ENCODE measurements around the gene OR51G1. TPM values are rescaled to one million over a fixed set of nuclear protein-coding genes. Genes with fewer than 3 reads are reported as not detected.

OR51G1 gene
- total RNA-seq, 1 experiment from 2014 or later = not detected

DNA sequence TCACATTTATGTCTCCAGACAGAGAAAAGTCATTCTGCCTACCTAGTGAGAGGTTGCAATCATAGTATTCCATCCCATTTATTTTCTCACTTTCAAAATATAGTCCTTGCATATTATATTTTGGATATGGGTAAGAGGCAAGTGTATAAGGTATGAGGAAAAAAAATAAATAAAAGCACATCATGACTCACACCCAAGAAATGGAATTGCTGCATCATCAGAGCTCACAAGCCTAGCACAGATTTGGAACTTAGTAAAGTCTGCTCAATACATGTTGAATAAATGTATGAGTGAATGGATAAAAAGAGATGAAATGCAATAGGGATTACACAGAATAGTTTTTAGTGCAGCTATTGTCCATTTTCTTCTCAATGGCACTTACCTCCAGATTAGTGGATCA is 2.5 kb upstream of the OR51G1 start:
- H3K9me2 ChIP-seq (replicated peaks; ENCODE audit: insufficient read depth, low read length) = no peaks in the 10 kb centered on the region
- no peaks in the 10 kb centered on the region for H4K20me1 ChIP-seq (ENCODE audit: insufficient read depth, low read depth, low read length)
- no peaks in the 10 kb centered on the region for H3K9me3 ChIP-seq (ENCODE audit: low read length)
- H2AFZ ChIP-seq (ENCODE audit: low read length) = no peak overlapping the region
- H3K27me3 ChIP-seq (ENCODE audit: low read length) = no peaks in the 10 kb centered on the region
- no peaks in the 10 kb centered on the region for H3K4me1 ChIP-seq (ENCODE audit: low read length)
- H3K9ac ChIP-seq (ENCODE audit: low read length) = no peak overlapping the region
- H3K4me2 ChIP-seq (ENCODE audit: low read depth, low read length, poor library complexity, severe bottlenecking) = no peak overlapping the region
- no peaks in the 10 kb centered on the region for H3K36me3 ChIP-seq (ENCODE audit: insufficient read depth, low read length)
- H3K4me3 ChIP-seq (ENCODE audit: low read length) = no peak overlapping the region
- H3K79me2 ChIP-seq (ENCODE audit: low read length) = no peaks in the 10 kb centered on the region
- DNase-seq = no peak
- H3K27ac ChIP-seq (ENCODE audit: low read length) = no peak overlapping the region

- H4K20me1 ChIP-seq (ENCODE audit: insufficient read depth, low read depth, low read length) = no peaks in the 10 kb centered on the region
- H3K27me3 ChIP-seq (ENCODE audit: low read length) = no peaks in the 10 kb centered on the region
- no peaks in the 10 kb centered on the region for H3K79me2 ChIP-seq (ENCODE audit: low read length)
- H3K4me1 ChIP-seq (ENCODE audit: low read length) = no peaks in the 10 kb centered on the region
- H3K9me2 ChIP-seq (replicated peaks; ENCODE audit: insufficient read depth, low read length) = no peaks in the 10 kb centered on the region; the same call in 1 of the 2 replicates
- H3K4me2 ChIP-seq (ENCODE audit: low read depth, low read length, poor library complexity, severe bottlenecking) = no peak overlapping the region
- no peak overlapping the region for H3K4me3 ChIP-seq (ENCODE audit: low read length)
- no peak overlapping the region for H3K27ac ChIP-seq (ENCODE audit: low read length)
- H3K36me3 ChIP-seq (ENCODE audit: insufficient read depth, low read length) = no peaks in the 10 kb centered on the region
- no peak for DNase-seq
- no peaks in the 10 kb centered on the region for H3K9me3 ChIP-seq (ENCODE audit: low read length)
- no peak overlapping the region for H3K9ac ChIP-seq (ENCODE audit: low read length)
- H2AFZ ChIP-seq (ENCODE audit: low read length) = no peak overlapping the region
Measured at GRCh38 chr11:4922304-4922703, 1.8 kb downstream of the OR51G1 start.

GRCh38 chr11:4921796-4922195 is 2.3 kb downstream of the OR51G1 start:
- Histone ChIP-seq H4K20me1 (ENCODE audit: insufficient read depth, low read depth, low read length) (no peaks in the 10 kb centered on the region), H3K27ac (ENCODE audit: low read length) (no peak overlapping the region), H2AFZ (ENCODE audit: low read length) (no peak overlapping the region), H3K27me3 (ENCODE audit: low read length) (no peaks in the 10 kb centered on the region), H3K9ac (ENCODE audit: low read length) (no peak overlapping the region), H3K79me2 (ENCODE audit: low read length) (no peaks in the 10 kb centered on the region), H3K4me1 (ENCODE audit: low read length) (no peaks in the 10 kb centered on the region), H3K9me2 (replicated peaks; ENCODE audit: insufficient read depth, low read length) (no peaks in the 10 kb centered on the region; the same call in 1 of the 2 replicates), H3K36me3 (ENCODE audit: insufficient read depth, low read length) (no peaks in the 10 kb centered on the region), H3K4me2 (ENCODE audit: low read depth, low read length, poor library complexity, severe bottlenecking) (no peak overlapping the region), H3K4me3 (ENCODE audit: low read length) (no peak overlapping the region), H3K9me3 (ENCODE audit: low read length) (no peaks in the 10 kb centered on the region)
- DNase-seq = no peak

DNA sequence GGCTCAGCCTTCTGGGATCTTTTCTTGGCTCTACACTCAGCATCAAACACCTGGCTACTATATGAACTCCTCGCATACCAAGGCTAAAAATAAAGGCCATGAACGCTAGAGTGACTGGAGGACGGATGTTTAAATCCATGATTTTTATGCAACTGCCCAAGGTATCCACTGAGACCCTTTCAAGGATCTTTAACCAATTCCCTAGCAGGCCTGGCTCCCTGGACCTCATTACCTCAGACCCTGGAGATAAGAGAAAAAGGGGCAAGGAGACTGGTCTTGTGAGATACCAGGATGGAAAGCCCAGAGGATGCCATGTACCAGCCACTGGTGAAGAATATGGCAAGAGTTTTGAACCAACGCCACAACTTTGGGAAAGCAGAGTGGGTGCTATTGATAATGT is 4.9 kb downstream of the OR51G1 start, which contains the start of gene OR51G2:
Gene OR51G2, minus strand, starts transcription at position 101 of the 400 bp plus-strand sequence. CDS start 3,687 bp downstream, outside the sequence.
- no peak within 1 kb of the TSS for H3K4me2 ChIP-seq (ENCODE audit: low read depth, low read length, poor library complexity, severe bottlenecking)
- no peaks in the 10 kb centered on the region; the same call in 1 of the 2 replicates for H3K9me2 ChIP-seq (replicated peaks; ENCODE audit: insufficient read depth, low read length)
- H4K20me1 ChIP-seq (ENCODE audit: insufficient read depth, low read depth, low read length) = no peaks in the 10 kb centered on the region

GRCh38 chr11:4916581-4916980 is 7.6 kb downstream of the OR51G1 start:
- no peak overlapping the region for H3K4me2 ChIP-seq (ENCODE audit: low read depth, low read length, poor library complexity, severe bottlenecking)
- H4K20me1 ChIP-seq (ENCODE audit: insufficient read depth, low read depth, low read length) = no peaks in the 10 kb centered on the region
- no peak for DNase-seq
- H3K36me3 ChIP-seq (ENCODE audit: insufficient read depth, low read length) = no peaks in the 10 kb centered on the region
- H3K27me3 ChIP-seq (ENCODE audit: low read length) = no peaks in the 10 kb centered on the region
- H3K27ac ChIP-seq (ENCODE audit: low read length) = no peak overlapping the region
- no peaks in the 10 kb centered on the region for H3K79me2 ChIP-seq (ENCODE audit: low read length)
- H3K9ac ChIP-seq (ENCODE audit: low read length) = no peak overlapping the region
- H3K9me2 ChIP-seq (replicated peaks; ENCODE audit: insufficient read depth, low read length) = no peaks in the 10 kb centered on the region; the same call in 1 of the 2 replicates
- H3K9me3 ChIP-seq (ENCODE audit: low read length) = no peaks in the 10 kb centered on the region
- no peak overlapping the region for H2AFZ ChIP-seq (ENCODE audit: low read length)
- H3K4me3 ChIP-seq (ENCODE audit: low read length) = no peak overlapping the region
- no peaks in the 10 kb centered on the region for H3K4me1 ChIP-seq (ENCODE audit: low read length)

More for the DNA sequence above, 4.9 kb downstream of the OR51G1 start, which contains the start of gene OR51G2:
- Histone ChIP-seq H3K79me2 (ENCODE audit: low read length) (no peaks in the 10 kb centered on the region), H2AFZ (ENCODE audit: low read length) (no peak within 1 kb of the TSS), H3K36me3 (ENCODE audit: insufficient read depth, low read length) (no peaks in the 10 kb centered on the region), H3K4me1 (ENCODE audit: low read length) (no peaks in the 10 kb centered on the region), H3K4me3 (ENCODE audit: low read length) (no peak within 1 kb of the TSS), H3K27me3 (ENCODE audit: low read length) (no peaks in the 10 kb centered on the region), H3K27ac (ENCODE audit: low read length) (no peak within 1 kb of the TSS), H3K9me3 (ENCODE audit: low read length) (no peaks in the 10 kb centered on the region), H3K9ac (ENCODE audit: low read length) (no peak within 1 kb of the TSS)
- DNase-seq = no peak

DNA sequence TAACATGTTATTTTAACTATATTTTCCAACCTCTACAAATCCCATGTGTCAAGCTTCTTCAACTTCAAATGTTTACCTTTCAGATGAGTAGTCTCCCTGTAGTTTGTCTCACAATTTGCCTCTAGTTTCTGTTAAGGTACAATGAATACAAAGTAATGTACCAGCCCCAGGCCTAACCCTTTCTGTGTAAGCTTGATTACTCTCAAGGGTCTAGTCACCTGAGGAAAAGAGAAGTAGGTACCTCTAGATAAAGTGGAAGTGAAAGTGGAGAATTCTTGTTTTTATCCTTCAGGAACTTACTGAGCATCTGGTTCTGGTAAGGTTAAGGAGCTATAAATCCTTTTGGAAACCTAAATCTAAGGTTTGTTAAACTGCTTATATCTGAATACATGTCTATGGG is 20.7 kb downstream of the OR51G1 start, which contains the start of gene OR51A7:
Gene OR51A7, plus strand, starts transcription at position 300 of the 400 bp plus-strand sequence. CDS start 3,587 bp downstream, outside the sequence.
- peak; percentile 68 for DNase-seq
- H2AFZ ChIP-seq (ENCODE audit: low read length) = no peak within 1 kb of the TSS
- H3K27ac ChIP-seq (ENCODE audit: low read length) = no peak within 1 kb of the TSS
- peaks cover 8% of the 10 kb centered on the region for H3K4me1 ChIP-seq (ENCODE audit: low read length)
- H3K9ac ChIP-seq (ENCODE audit: low read length) = no peak within 1 kb of the TSS
- no peaks in the 10 kb centered on the region for H3K9me3 ChIP-seq (ENCODE audit: low read length)
- H3K9me2 ChIP-seq (replicated peaks; ENCODE audit: insufficient read depth, low read length) = no peaks in the 10 kb centered on the region
- H3K4me3 ChIP-seq (ENCODE audit: low read length) = no peak within 1 kb of the TSS
- H3K27me3 ChIP-seq (ENCODE audit: low read length) = no peaks in the 10 kb centered on the region
- H3K79me2 ChIP-seq (ENCODE audit: low read length) = no peaks in the 10 kb centered on the region
- no peaks in the 10 kb centered on the region for H3K36me3 ChIP-seq (ENCODE audit: insufficient read depth, low read length)
- no peaks in the 10 kb centered on the region for H4K20me1 ChIP-seq (ENCODE audit: insufficient read depth, low read depth, low read length)
- H3K4me2 ChIP-seq (ENCODE audit: low read depth, low read length, poor library complexity, severe bottlenecking) = no peak within 1 kb of the TSS

DNA sequence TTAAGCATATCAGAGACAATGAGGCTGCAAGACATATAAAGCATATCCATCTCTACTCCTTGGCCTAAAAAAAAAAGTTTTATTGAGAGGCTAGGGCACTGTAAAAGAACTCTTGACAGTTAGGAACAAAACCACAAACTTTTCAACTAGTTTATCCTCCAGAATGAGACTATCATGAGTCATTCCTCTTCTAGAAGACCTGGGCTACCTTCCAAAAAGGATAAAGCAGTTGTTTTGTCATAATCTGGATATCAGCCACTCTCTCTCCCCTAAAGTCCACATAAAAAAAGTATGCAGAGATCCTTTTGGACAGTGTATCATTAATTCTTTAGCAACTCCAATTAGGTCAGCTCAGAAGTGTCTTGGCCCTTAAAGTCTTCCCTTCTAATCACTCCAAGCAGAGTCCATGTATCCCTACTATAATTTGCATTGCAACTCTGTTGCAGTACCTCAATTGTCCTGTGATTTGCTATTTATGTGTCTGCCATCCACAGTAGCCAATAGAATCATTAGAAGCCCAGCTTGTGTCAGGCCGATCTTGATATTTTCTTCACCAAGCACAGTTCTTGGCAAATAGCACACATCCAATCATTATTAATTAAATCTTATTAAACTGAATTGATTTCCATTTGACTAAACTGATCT is 32.0 kb downstream of the OR51G1 start:
- Histone ChIP-seq H2AFZ (ENCODE audit: low read length) (no peak overlapping the region), H3K4me2 (ENCODE audit: low read depth, low read length, poor library complexity, severe bottlenecking) (no peak overlapping the region), H3K4me3 (ENCODE audit: low read length) (no peak overlapping the region), H3K9me3 (ENCODE audit: low read length) (no peaks in the 10 kb centered on the region), H3K27ac (ENCODE audit: low read length) (no peak overlapping the region), H3K27me3 (ENCODE audit: low read length) (no peaks in the 10 kb centered on the region), H3K4me1 (ENCODE audit: low read length) (no peaks in the 10 kb centered on the region), H3K9me2 (replicated peaks; ENCODE audit: insufficient read depth, low read length) (no peaks in the 10 kb centered on the region), H4K20me1 (ENCODE audit: insufficient read depth, low read depth, low read length) (no peaks in the 10 kb centered on the region), H3K9ac (ENCODE audit: low read length) (no peak overlapping the region), H3K36me3 (ENCODE audit: insufficient read depth, low read length) (no peaks in the 10 kb centered on the region), H3K79me2 (ENCODE audit: low read length) (no peaks in the 10 kb centered on the region)
- no peak for DNase-seq

DNA sequence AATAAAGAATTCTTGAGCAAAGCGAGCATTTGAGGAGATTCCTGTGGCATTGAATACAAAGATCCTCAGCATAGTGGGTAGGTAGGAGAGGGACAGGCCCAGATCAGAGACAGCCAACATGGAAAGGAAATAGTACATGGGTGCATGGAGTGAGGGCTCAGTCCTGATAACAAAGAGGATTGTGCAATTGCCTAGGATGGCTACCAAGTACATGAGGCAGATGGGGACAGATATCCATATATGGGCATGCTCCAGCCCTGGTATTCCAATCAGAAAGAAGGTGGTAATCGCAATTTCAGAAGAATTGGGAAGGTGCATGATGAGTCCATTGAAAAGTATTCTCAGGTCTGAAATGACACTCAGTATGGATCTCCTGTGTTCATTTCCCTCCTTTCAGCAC is 33.9 kb downstream of the OR51G1 start:
- no peaks in the 10 kb centered on the region for H4K20me1 ChIP-seq (ENCODE audit: insufficient read depth, low read depth, low read length)
- H3K4me1 ChIP-seq (ENCODE audit: low read length) = no peaks in the 10 kb centered on the region
- no peaks in the 10 kb centered on the region for H3K9me3 ChIP-seq (ENCODE audit: low read length)
- no peak for DNase-seq
- H3K4me3 ChIP-seq (ENCODE audit: low read length) = no peak overlapping the region
- no peak overlapping the region for H2AFZ ChIP-seq (ENCODE audit: low read length)
- no peak overlapping the region for H3K9ac ChIP-seq (ENCODE audit: low read length)
- H3K9me2 ChIP-seq (replicated peaks; ENCODE audit: insufficient read depth, low read length) = no peaks in the 10 kb centered on the region
- no peak overlapping the region for H3K27ac ChIP-seq (ENCODE audit: low read length)
- no peaks in the 10 kb centered on the region for H3K27me3 ChIP-seq (ENCODE audit: low read length)
- H3K4me2 ChIP-seq (ENCODE audit: low read depth, low read length, poor library complexity, severe bottlenecking) = no peak overlapping the region
- no peaks in the 10 kb centered on the region for H3K36me3 ChIP-seq (ENCODE audit: insufficient read depth, low read length)
- H3K79me2 ChIP-seq (ENCODE audit: low read length) = no peaks in the 10 kb centered on the region

All from Karpas-422 (cell line).